PC-9 (cell line): ENCODE results near the gene CEBPA. TPM values are rescaled to one million over a fixed set of nuclear protein-coding genes. Genes with fewer than 3 reads are reported as not detected.

Experiments used
- BruUV-seq: library from RNA; stranded (reverse); fragments of 400-500 nt; replicated peaks from 2 replicates; lab custom pipeline; 2021; lab: Mats Ljungman, UMichigan
- CTCF ChIA-PET: fragments of 300-600 bp; sonication (Branson Sonifier 250); formaldehyde crosslinking; loops from one replicate; lab custom pipeline; 2022; ENCODE audit warnings: antibody characterized with exemption; lab: Charles Lee
- POLR2A ChIA-PET: fragments of 300-600 bp; sonication (Branson Sonifier 250); formaldehyde crosslinking; loops from one replicate; lab custom pipeline; 2022; ENCODE audit warnings: antibody characterized with exemption; ENCODE audit not compliant: unreplicated experiment; lab: Charles Lee
- DNase-seq, 2 experiments: peaks; one replicate each; pipeline versions ENCODE4 v3.0.0 to v3.0.0-alpha.2; 2015 to 2022; ENCODE audit warnings: mixed read lengths in 1 of 2
- H2AFZ ChIP-seq: fragments of 200-600 bp; sonication (generic); 2 replicates; pipeline ENCODE4 v1.8.1; 2017; ENCODE audit warnings: antibody characterized with exemption
- H3F3A ChIP-seq: fragments of 200-600 bp; sonication (generic); 2 replicates; pipeline ENCODE4 v1.8.1; 2017; ENCODE audit warnings: antibody characterized with exemption, mild to moderate bottlenecking, low read depth; ENCODE audit not compliant: insufficient read depth
- H3K27ac ChIP-seq: fragments of 200-600 bp; sonication (generic); 2 replicates; pipeline ENCODE4 v1.6.1; 2016; ENCODE audit warnings: mixed run types
- H3K27me3 ChIP-seq: fragments of 200-600 bp; sonication (generic); 2 replicates; pipeline ENCODE4 v1.6.1; 2016; ENCODE audit warnings: low read depth, mixed run types; ENCODE audit not compliant: insufficient read depth
- H3K36me3 ChIP-seq: fragments of 200-600 bp; sonication (generic); 2 replicates; pipeline ENCODE4 v1.6.1; 2016; ENCODE audit warnings: low read depth, mixed run types
- H3K4me1 ChIP-seq: fragments of 200-600 bp; sonication (generic); replicated peaks from 2 replicates; pipeline ENCODE4 v1.6.1; 2016; ENCODE audit warnings: mixed run types; ENCODE audit not compliant: insufficient read depth
- H3K4me2 ChIP-seq: fragments of 200-600 bp; sonication (generic); 2 replicates; pipeline ENCODE4 v1.6.1; 2017; ENCODE audit warnings: mixed run types
- H3K4me3 ChIP-seq: fragments of 200-600 bp; sonication (generic); 2 replicates; pipeline ENCODE4 v1.6.1; 2016; ENCODE audit warnings: mixed run types
- H3K79me2 ChIP-seq: fragments of 200-600 bp; sonication (generic); 2 replicates; pipeline ENCODE4 v1.6.1; 2017; ENCODE audit warnings: low read depth, mixed run types
- H3K9me2 ChIP-seq: fragments of 200-600 bp; sonication (generic); 2 replicates; pipeline ENCODE4 v1.8.1; 2017; ENCODE audit warnings: mild to moderate bottlenecking; ENCODE audit not compliant: insufficient read depth
- H3K9me3 ChIP-seq: fragments of 200-600 bp; sonication (generic); 2 replicates; pipeline ENCODE4 v1.8.1; 2016; ENCODE audit warnings: low read depth; ENCODE audit not compliant: insufficient read depth
- H4K20me1 ChIP-seq: fragments of 200-600 bp; sonication (generic); 2 replicates; pipeline ENCODE4 v1.8.1; 2017; ENCODE audit not compliant: insufficient read depth
- CTCF ChIP-seq: fragments of 200-600 bp; sonication (generic); conservative IDR thresholded peaks from 2 replicates; pipeline ENCODE4 v1.6.1; 2017; ENCODE audit warnings: mixed run types, antibody characterized with exemption, mild to moderate bottlenecking, moderate library complexity
- EZH2 ChIP-seq: fragments of 200-600 bp; sonication (generic); IDR thresholded peaks from 2 replicates; pipeline ENCODE4 v1.8.0; 2017; ENCODE audit warnings: antibody characterized with exemption, low read depth
- intact Hi-C: fragments of 100-400 bp; cut with micrococcal nuclease; formaldehyde crosslinking; loops from one replicate; pipeline ENCODE4 v1.10.0; 2022; ENCODE audit not compliant: unreplicated experiment
- total RNA-seq: library from RNA; stranded (reverse); gene quantifications from 2 replicates; pipeline ENCODE4 v1.2.3, GENCODE V29; 2021

Gene CEBPA
- total RNA-seq, 1 experiment from 2014 or later: 8.9 TPM

- intact Hi-C loops: no loop called here
- BruUV-seq: no TSS peak
- no peak overlapping the region for H2AFZ ChIP-seq
- no peaks in the 10 kb centered on the region for H3F3A ChIP-seq
- no peaks in the 10 kb centered on the region for H4K20me1 ChIP-seq
- TF ChIP-seq CTCF: no peak
- TF ChIP-seq EZH2: no peak
- H3K79me2 ChIP-seq: no peaks in the 10 kb centered on the region
- POLR2A ChIA-PET: no interaction called here
- H3K9me2 ChIP-seq: no peaks in the 10 kb centered on the region
- no peaks in the 10 kb centered on the region for H3K4me1 ChIP-seq
- no peaks in the 10 kb centered on the region for H3K36me3 ChIP-seq
- H3K27me3 ChIP-seq: no peaks in the 10 kb centered on the region
- CTCF ChIA-PET: no interaction called here
- no peak overlapping the region for H3K4me3 ChIP-seq
- H3K4me2 ChIP-seq: no peak overlapping the region
- H3K27ac ChIP-seq: no peak overlapping the region
- DNase-seq: no peak
- no peaks in the 10 kb centered on the region for H3K9me3 ChIP-seq
Measured at GRCh38 chr19:33282036-33282671, 20.2 kb downstream of the CEBPA start.

GRCh38 chr19:33281296-33281926, 20.9 kb downstream of the CEBPA start:
- Histone ChIP-seq H3K9me3 (no peaks in the 10 kb centered on the region), H3K9me2 (no peaks in the 10 kb centered on the region), H3K27ac (no peak overlapping the region), H2AFZ (no peak overlapping the region), H4K20me1 (no peaks in the 10 kb centered on the region), H3K4me1 (no peaks in the 10 kb centered on the region), H3K4me3 (no peak overlapping the region), H3K36me3 (no peaks in the 10 kb centered on the region), H3F3A (no peaks in the 10 kb centered on the region), H3K27me3 (no peaks in the 10 kb centered on the region), H3K4me2 (no peak overlapping the region), H3K79me2 (no peaks in the 10 kb centered on the region)
- no TSS peak for BruUV-seq
- TF ChIP-seq CTCF (no peak), EZH2 (no peak)
- DNase-seq: no peak
- intact Hi-C loops: no loop called here
- POLR2A ChIA-PET: no interaction called here
- CTCF ChIA-PET: no interaction called here

DNA sequence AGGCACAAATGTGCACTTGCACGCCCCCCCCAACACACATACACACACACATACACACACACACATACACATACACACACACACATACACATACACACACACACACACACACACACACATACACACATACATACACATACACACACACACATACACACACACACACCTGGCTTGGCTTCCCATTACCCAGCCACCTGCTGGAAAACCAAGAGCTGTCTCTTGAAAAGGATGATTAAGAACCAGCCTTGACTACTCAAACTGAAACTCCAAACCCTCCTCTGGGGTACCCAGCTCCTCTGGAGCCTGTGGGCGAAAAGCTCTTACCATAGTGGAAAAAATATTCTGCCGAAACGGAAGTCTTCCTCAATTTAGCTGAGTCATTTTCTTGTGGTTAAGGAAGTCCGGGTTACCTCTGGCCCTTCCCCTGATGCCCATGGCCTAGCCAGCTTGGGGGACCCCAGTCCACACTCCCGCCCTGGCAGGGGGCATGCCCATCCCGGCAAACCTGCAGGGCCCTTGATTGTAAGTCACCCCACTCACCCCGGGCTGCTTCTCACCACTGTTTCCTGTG, 21.9 kb downstream of the CEBPA start:
- H3K4me1 ChIP-seq: no peaks in the 10 kb centered on the region
- H3F3A ChIP-seq: no peaks in the 10 kb centered on the region
- no peaks in the 10 kb centered on the region for H3K79me2 ChIP-seq
- no peaks in the 10 kb centered on the region for H3K36me3 ChIP-seq
- POLR2A ChIA-PET: no interaction called here
- H3K9me3 ChIP-seq: no peaks in the 10 kb centered on the region
- H3K4me3 ChIP-seq: no peak overlapping the region
- intact Hi-C loops: no loop called here
- no peak for DNase-seq
- H2AFZ ChIP-seq: no peak overlapping the region
- no peaks in the 10 kb centered on the region for H3K9me2 ChIP-seq
- CTCF ChIA-PET: no interaction called here
- no peaks in the 10 kb centered on the region for H3K27me3 ChIP-seq
- H3K27ac ChIP-seq: no peak overlapping the region
- no peaks in the 10 kb centered on the region for H4K20me1 ChIP-seq
- H3K4me2 ChIP-seq: no peak overlapping the region
- no TSS peak for BruUV-seq
- TF ChIP-seq EZH2 (no peak), CTCF (no peak)
